Measurements from ENCODE around the gene NDN.
"Not testable (repeated sequence)": the region's sequence is repeated elsewhere in the genome, so short reads cannot be mapped to it uniquely, and the experiment has no call there.

NDN gene, protein sequence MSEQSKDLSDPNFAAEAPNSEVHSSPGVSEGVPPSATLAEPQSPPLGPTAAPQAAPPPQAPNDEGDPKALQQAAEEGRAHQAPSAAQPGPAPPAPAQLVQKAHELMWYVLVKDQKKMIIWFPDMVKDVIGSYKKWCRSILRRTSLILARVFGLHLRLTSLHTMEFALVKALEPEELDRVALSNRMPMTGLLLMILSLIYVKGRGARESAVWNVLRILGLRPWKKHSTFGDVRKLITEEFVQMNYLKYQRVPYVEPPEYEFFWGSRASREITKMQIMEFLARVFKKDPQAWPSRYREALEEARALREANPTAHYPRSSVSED

DNA sequence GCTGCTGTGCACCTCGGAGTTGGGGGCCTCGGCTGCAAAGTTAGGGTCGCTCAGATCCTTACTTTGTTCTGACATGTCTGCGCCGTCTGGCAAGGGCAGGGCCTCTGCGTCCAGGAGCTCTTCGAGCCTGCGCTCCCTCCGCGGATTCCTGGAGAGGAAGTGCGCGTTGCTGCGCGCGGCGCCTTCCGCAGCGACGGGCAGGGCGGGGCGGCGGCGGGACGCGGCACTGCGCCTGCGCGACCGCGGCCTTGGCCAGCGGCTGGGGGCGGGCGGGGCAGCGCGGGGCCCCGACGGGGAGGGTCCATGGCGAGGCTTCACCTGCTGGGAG, at the start of gene NDN:
Gene NDN, minus strand, starts transcription at position 163 of the 328 bp plus-strand sequence. Its CDS starts 88 bp downstream, at position 75.
- no peak for DNase-seq (ENCODE audit: low read depth in 3 of 3)

DNA sequence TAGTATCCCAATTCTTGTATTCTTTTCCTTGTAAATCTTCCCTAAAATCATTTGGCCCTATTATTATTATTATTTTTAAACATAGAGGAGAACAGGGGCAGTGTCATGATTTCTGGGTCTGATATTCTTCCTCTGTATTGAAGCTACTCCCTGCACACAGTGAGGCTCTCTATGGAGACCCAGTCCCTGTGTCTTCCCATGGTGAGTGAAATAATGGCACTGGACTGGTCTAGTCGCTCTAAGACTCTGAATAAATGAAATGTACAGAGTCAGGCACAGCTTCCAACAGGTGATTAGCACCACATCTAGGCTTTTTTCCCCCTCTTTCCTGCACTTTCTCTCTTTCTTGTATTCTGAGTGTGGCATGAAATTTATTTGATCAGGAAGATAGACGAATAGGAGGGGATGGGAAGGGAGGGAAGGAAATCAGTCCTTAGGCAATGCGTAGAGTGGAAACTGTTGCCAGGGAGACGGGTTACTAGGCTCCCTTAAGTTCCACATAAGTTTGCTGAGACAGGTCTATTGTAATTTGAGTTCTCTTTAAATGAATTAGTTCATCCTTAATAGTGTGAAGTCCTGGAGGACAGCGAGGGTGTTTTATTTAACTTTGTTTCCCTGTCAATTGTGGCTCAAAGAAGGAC, 49.0 kb upstream of the NDN start:
- no peak for DNase-seq (ENCODE audit: low read depth in 3 of 3)

DNA sequence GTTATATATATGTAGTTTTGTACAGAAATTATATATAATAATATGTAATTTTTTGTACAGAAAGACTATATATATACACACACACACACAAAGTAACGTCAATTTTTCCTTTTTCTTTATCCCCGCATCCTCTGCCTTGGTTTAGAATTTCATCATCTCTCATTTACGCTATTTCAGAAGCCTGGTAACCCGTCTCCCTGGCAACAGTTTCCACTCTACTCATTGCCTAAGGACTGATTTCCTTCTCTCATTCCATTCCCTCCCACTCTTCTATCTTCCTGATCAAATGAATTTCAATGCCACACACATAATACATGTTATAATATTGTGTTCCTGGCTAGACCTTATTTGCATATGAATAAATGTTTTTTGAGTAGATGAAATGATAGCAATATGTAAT, 47.8 kb upstream of the NDN start:
- no peak for DNase-seq (ENCODE audit: low read depth in 3 of 3)

DNA sequence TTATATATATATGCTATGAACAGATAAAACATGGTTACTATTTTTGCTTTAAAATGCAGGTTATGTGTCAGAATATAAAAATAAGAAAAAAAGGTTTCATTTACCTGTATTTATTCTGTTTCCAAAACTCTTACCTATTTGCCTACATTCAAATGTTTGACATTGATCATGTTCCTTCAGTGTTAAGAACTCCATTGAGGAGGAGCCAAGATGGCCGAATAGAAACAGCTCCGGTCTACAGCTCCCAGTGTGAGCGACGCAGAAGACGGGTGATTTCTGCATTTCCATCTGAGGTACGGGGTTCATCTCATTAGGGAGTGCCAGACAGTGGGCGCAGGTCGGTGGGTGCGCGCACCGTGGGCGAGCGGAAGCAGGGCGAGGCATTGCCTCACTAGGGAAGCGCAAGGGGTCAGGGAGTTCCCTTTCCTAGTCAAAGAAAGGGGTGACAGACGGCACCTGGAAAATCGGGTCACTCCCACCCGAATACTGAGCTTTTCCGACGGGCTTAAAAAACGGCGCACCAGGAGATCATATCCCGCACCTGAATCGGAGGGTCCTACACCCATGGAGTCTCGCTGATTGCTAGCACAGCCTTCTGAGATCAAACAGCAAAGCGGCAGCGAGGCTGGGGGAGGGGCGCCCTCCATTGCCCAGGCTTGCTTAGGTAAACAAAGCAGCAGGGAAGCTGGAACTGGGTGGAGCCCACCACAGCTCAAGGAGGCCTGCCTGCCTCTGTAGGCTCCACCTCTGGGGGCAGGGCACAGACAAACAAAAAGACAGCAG, 27.0 kb upstream of the NDN start:
- DNase-seq (ENCODE audit: low read depth in 3 of 3): not testable (repeated sequence)

DNA sequence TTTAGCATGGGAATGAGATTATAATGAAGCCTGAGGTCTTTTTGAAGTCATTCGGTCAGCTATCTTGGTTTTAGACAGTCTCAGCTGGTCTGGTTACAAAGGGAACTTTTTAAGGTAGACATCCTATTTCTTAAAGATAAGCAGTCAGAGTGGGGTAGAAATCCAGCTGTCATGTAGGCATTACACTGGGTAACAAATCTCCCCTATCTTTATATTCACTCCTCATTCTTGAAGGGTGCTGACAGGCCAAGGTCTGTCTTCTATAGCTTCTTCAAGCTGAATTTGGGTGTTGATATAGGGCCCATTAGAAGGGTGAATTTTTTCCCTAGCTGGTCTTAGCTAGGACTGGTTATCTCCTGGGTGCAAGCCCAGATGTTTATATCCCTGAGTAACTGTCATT, 21.2 kb upstream of the NDN start:
- no peak for DNase-seq (ENCODE audit: low read depth in 3 of 3)

DNA sequence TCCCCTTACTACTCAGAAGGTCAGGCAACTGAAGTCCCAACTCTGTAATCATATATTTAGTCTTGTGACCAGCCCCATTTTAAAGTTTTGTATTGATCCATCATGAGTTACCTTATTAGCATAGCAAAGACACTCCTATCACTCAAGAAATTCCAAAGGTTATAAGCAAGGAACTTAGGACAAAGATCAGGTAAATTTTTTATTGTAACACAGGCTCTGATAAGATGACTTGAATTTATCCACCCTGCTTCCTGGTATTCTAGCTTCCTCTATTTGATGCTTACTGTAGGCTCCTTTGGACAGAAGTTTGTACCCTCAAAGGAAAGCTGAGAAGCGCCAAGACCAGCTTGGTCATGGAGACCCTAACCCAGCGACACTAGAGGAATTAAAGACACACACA, 8.2 kb upstream of the NDN start:
- DNase-seq (ENCODE audit: low read depth in 3 of 3): no peak

DNA sequence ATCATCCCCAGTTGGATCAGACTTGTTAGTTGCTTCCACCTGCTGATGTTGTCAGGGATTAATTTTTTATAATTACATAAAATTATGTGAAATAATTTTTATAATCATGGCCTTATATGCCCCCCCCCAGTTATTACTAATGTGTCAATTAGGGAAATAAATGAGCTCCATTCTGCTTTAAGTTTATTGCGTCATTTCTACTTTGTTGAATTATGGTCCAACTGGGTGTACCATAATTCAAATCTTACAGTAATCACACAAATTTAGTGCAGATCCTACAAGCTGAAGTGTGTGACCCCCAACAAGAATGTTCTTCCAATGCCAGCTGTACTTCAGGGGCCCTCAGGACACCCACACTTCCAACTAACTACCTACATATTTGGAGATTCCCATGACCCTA, 7.5 kb upstream of the NDN start:
- no peak for DNase-seq (ENCODE audit: low read depth in 3 of 3)

DNA sequence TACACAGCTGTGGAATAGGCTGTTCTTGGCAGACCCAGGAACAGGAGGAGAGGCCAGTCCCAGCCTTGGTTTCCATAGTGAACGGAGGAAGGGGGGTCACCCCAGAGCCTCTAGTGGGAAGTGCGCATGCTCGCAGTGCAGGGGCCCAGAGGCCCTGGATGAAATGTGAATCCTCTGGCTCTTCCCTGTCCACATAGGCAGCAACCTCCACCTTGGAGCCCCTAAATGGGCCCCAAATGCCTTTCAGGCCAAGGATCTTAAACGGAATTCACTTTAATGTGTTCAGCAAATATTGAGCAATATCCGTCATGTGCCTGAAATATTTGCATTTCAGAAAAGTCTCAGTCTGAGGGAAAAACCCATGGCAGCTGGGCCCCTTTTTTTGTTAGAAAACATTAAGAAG, 3.3 kb upstream of the NDN start:
- DNase-seq (ENCODE audit: low read depth in 3 of 3): no peak

DNA sequence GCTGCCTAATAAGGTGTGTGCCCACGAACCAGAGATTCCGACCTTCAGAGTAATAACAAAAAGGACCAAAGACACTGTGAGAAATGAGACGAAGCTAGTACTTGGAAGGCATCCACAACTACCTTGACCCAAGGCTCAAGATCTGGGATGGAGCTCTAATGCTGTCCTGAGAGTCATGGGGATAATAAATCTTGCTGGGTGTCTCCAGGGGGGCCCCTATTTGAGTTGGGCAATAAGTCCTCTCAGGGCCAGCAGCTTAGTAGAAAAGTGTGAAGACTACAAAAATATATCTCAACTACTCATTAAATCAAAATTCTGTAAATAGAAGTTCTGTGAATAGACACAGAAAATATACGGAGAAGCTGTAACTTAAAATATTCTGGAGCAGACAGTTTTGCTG, 2.9 kb upstream of the NDN start:
- no peak for DNase-seq (ENCODE audit: low read depth in 3 of 3)

DNA sequence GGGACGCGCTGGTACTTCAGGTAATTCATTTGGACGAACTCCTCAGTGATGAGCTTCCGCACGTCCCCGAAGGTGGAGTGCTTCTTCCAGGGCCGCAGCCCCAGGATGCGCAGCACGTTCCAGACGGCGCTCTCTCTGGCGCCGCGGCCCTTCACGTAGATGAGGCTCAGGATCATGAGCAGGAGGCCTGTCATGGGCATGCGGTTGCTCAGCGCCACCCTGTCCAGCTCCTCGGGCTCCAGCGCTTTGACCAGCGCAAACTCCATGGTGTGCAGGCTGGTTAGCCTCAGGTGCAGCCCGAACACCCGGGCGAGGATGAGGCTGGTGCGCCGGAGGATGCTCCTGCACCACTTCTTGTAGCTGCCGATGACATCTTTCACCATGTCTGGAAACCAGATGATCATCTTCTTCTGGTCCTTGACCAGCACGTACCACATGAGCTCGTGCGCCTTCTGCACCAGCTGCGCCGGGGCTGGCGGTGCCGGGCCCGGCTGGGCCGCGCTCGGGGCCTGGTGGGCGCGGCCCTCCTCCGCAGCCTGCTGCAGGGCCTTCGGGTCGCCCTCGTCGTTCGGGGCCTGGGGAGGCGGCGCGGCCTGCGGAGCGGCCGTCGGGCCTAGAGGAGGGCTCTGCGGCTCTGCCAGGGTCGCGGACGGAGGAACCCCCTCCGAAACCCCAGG, 501 bp downstream of the NDN start:
- no peak for DNase-seq (ENCODE audit: low read depth in 3 of 3)

DNA sequence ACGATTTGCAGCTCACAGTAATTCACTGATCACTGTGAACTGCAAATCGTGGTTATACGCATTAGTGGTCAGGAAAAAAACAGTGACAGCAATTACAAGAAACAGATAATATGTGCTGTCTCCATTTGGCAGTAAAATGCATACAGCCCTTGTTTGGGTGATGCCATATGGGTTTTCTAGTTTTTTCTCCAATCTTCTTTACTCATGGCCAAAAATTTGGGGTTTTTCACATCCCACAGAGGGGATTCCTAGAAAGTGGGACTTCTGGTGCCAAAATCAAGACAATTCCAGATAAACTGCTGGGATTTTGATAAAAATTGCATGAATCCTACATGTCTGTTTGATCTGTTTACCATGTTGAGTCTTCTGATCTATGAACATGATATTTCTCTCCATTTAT, 15.6 kb downstream of the NDN start:
- DNase-seq (ENCODE audit: low read depth in 3 of 3): no peak

DNA sequence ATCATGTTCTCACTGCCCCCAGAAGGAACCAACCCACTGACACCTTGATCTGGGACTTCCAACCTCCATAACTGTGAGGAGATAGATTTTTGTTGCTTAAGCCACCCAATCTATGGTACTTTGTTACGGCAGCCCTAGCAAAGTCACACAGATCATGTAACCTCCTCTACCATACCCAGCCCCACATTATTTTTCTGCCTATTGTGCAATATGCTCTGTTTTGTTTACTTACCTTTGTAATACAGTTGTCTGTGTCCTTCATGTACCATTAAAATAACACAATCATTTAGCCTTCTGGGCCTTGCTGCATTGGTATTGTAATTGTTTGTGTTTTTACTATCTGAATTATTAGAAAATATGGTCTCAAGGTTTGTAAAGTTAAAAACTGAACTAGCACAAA, 16.1 kb downstream of the NDN start:
- DNase-seq (ENCODE audit: low read depth in 3 of 3): no peak

DNA sequence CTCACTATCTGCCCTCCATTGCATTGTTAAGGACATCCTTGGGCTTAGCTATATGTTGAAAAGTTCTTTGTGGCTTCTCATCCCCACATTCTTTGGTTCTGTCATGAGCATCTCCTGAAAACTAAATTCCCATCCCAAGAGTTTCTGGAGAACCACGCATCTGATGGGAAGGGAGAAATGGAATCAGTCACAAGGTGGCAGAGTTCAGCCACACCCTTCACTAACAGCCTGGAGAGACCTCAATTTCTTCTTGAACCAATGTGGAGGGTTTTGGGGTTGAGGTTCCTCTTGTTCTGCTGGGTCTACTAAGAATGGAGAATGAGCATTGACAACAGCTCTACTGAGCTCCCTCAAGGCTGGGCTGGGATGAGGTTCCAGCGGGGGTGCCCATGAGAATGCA, 23.9 kb downstream of the NDN start:
- DNase-seq (ENCODE audit: low read depth in 3 of 3): no peak

DNA sequence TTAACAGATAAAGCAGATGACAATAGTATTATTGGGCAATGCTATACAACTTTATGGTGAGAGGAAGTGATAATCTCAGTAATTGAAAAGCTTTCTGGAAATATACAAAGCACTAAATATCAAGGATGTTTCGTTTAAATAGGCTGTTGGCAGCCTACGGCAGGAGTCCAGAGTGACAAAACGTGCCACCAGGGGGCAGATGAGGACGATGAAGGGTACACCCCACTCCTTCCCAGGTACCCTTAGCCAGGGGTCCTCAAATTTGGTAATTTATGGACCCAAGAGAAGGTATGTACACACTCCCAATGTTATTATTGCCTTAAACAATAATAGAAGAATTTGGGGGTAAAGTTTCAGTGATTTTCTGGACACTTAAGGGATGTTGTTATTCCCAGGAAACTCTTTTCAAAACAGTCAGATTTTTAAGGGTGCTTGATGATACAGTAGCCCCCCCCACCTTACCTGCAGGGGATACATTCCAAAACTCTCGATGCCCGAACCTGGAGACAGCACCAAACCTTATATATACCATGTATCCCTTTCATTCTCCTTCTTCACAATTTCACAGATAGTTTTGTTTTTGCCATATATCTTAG, 38.1 kb downstream of the NDN start:
- DNase-seq (ENCODE audit: low read depth in 3 of 3): peak in 1 of 3 donors; percentile 36

DNA sequence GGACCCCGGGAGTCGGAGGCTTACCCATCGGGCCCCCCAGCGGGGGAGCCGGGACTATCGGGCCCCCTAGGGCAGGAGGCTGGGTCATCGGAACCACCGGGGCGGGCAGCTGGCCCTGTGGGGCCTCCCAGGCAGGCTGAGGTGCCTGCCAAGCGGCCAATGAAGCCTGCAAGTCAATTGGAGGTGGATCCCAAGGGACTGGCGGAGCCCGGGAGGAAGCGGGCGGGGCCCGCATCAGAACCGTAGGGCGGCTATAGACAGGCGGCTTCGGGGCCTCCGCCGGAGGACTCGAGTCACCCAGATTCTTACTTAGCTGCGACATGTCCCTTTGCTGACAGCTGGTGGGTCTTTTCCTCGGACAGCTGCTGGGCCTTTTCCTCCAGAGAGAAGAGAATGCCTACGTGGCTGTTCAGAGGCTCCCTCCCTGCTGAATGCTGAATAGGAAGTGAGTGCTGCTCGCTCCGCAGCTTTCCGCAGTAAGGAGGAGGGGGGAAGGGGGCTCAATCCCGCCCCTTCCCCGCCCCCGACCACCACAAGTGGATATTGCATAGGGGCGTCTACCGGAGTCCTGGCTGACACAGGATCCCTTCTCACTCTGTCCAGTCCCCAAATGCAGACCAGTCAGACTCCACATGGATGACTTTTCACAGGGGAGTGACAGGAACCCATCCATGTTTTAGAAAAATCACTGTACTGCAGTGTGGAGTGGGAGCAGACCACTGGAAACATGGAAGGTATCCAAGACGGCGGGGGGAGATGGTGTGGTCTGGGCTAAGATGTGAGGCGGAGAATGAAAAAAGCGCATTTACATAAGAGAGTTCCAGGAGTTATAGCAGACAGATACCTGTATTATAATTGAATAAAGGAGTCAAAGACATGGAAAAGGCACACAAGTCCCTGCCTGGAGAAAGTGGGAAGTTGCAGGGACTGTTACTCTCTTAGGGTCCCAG, 39.4 kb downstream of the NDN start, which contains the start of gene MAGEL2:
Gene MAGEL2, minus strand, starts transcription at position 447 of the 950 bp plus-strand sequence. Its CDS starts 125 bp downstream, at position 322.
- DNase-seq (ENCODE audit: low read depth in 3 of 3): no peak

DNA sequence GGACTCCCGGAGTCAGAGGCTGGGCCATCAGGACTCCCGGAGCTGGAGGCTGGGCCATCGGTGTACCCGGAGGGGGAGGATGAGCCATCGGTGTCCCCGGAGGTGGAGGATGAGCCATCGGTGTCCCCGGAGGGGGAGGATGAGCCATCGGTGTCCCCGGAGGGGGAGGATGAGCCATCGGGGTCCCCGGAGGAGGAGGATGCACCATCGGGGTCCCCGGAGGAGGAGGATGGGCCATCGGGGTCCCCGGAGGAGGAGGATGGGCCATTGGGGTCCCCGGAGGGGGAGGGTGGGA, 40.2 kb downstream of the NDN start:
- no peak for DNase-seq (ENCODE audit: low read depth in 3 of 3)

DNA sequence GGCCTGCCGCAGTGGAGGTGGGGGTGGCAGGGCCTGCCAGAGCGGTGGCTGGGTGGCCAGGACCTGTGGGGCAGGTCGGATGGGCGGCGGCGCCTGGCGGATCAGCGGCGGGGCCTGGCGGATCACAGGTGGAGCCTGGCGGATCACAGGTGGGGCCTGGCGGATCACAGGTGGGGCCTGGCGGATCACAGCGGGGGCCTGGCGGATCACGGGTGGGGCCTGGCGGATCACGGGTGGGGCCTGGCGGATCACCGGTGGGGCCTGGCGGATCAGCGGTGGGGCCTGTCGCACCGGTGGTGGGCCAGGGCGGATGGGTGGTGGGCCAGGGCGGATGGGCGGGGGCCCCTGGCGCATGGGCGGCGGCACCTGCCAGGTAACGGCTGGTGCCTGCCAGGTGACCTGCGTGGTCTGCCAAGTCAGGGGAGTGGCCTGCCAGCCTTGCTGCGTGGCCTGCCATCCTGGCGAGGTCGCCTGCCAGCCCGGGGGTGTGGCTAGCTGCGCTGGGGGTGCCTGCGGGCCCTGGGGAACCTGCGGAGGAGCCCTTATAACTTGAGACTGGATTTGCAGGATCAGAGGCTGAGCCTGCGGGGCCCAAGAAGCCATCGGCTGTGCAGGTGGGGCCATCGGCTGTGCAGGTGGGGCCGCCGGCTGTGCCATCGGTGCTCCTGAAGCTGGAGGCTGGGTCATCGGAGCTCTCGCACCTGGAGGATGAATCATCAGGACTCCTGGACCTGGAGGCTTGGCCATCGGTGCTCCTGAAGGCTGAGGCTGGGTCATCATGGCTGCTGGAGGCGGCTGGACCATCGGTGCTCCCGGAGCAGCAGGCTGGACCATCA, 40.7 kb downstream of the NDN start:
- DNase-seq (ENCODE audit: low read depth in 3 of 3): no peak

DNA sequence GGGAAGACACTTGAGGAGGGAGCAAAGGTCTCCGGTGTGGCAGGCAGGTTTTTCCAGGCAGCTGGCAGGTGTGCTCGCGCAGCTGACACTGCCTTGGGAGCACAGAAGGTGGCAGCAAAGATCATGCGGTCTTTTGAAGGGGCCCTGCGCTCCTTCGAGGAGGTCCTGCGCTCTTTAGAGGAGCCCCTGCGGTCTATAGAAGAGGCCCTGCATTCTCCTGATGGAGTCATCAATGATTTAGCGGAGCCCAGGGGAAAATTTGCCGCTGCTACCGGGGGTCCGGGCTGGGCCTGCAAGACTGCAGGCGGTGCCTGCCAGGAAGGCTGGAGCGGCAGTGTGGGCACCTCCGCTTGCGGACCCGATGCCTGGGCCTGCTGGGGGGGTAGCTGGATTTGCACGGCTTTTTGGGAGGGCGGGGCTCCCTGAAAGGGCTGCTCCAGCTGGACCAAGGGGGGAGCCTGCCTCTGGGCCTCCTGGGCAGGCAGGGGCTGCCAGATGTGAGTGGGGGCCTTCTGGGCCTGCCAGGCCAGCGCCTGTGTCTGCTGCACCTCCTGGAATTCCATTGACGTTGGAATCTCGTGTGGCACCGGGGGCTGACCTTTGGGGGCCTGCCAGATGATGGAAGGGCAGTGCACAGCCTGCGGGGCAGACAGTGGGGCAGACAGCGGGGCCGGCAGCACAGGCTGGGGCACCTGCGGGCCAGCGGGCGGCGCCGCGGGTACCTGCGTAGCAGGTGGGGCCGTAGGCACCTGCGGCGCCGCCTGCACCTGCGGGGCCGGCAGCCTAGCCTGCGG, 41.5 kb downstream of the NDN start:
- no peak for DNase-seq (ENCODE audit: low read depth in 3 of 3)

DNA sequence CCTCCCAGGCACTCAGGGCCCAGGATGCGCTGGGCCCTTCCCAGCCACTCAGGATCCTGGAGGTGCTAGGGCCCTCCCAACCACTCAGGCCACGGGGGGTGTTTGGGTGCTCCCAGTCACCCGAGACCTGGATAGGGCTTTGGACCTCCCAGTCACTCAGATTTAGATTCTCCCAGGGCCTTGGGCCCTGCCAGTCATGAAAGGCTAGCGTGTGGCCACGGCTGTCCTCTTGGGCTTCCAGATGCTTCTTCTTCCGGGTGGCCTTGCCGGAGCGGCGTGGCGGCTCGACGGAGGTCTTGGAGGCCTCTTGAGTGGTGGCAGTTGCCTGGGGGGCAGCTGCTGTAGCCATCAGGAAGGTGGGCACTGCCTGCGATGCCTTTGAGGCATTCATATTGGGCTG, 42.3 kb downstream of the NDN start:
- no peak for DNase-seq (ENCODE audit: low read depth in 3 of 3)

Measured in stimulated activated CD4-positive, alpha-beta T cell treated with anti-CD3 and anti-CD28 coated beads, TNF-alpha, amount 100 ng/mL, for 48 hours (primary cell).